ENCODE measurements around the gene WDR5.

WDR5 gene

DNA sequence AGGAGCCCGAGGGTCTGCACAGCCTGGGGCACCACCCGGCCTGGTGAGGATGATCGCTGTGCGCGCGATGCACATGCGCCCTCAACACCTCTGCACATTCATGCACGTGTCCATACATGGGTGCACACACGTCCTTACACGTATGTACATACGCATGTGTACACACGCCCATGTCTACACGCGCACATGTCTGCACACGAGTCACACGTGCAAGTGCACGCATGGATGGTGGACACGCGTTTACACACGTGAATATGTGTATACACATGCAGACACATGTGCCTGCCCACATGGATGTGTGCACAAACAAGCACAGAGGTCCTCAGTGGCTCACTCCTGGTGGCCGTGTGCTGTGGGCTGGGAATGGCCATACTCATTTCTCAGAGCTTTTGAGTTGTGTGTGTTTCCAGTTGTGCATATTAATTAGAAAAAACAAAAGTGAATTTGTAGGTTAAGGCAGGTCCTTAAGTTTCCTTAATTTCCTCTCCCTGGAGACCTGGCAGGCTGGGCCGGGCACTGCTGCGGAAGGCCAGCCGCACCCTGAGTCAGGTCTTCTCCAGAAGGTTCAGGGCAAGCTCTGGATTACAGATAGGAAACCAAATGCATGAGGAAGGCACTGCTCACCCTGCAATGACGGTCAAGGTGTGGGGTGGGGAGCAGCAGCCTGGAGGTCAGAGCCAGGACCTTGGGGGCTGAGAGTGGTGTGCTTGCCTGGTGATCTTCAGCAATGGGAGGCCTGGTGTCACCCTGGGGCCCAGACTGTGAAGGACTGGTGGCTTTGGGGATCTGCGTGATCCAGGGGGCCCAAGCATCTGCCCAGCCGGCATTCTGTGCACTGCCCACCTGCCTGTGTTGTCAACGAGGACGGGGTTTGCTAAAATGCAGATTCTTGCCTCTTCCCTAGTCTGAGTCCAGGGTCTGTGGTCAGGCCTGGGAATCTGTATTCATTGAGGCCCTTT, 29.8 kb downstream of the WDR5 start:
- TF ChIP-seq, protein P1, sequence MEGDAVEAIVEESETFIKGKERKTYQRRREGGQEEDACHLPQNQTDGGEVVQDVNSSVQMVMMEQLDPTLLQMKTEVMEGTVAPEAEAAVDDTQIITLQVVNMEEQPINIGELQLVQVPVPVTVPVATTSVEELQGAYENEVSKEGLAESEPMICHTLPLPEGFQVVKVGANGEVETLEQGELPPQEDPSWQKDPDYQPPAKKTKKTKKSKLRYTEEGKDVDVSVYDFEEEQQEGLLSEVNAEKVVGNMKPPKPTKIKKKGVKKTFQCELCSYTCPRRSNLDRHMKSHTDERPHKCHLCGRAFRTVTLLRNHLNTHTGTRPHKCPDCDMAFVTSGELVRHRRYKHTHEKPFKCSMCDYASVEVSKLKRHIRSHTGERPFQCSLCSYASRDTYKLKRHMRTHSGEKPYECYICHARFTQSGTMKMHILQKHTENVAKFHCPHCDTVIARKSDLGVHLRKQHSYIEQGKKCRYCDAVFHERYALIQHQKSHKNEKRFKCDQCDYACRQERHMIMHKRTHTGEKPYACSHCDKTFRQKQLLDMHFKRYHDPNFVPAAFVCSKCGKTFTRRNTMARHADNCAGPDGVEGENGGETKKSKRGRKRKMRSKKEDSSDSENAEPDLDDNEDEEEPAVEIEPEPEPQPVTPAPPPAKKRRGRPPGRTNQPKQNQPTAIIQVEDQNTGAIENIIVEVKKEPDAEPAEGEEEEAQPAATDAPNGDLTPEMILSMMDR (IDR thresholded peaks at IDR 0.05; ENCODE audit: low read depth, low read length), result no peak
- H3K4me3 ChIP-seq (ENCODE audit: low read depth, low read length), result no peak overlapping the region

DNA sequence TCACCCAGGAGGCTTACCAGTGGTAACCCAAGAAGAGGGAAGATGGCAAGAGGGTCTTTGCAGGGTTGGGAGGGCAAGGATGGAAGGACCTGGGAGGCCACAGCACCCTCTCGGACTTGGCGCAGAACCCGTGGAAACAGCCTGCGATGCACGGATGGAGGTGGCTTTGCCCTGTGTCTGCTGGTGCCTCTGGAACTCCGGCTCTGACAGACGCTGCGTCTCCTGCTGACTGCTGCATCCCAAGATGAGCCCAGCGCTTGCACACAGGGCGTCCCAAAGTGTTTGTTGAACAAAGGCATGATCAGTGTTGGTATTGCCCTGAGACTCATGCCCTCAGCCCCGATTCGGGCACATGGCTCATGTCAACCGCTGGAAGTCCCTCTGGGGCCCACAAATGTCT, 30.5 kb downstream of the WDR5 start:
- no peak overlapping the region for H3K4me3 ChIP-seq (ENCODE audit: low read depth, low read length)
- TF ChIP-seq, protein P1 (IDR thresholded peaks at IDR 0.05; ENCODE audit: low read depth, low read length), result no peak

DNA sequence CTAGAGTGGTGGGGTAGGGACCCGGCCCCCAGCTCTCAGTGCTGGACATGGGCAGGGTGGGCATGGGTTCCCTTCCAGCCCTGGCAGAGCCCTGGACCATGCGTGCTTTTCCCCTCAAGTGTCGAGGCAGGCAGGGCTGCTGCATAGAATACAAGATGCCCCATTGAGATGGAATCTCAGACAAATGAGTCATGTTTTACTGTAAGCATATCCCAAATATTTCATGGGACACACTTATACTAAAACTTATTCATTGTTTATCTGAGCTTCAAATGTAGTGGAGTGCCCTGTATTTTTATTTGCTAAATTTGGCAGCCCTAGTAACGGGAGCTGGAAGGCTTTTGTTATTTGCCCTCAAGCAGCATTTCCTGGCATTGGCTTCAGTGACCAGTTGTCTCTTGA, 31.6 kb downstream of the WDR5 start:
- H3K4me3 ChIP-seq (ENCODE audit: low read depth, low read length), result no peak overlapping the region
- TF ChIP-seq, protein P1 (IDR thresholded peaks at IDR 0.05; ENCODE audit: low read depth, low read length), result no peak

DNA sequence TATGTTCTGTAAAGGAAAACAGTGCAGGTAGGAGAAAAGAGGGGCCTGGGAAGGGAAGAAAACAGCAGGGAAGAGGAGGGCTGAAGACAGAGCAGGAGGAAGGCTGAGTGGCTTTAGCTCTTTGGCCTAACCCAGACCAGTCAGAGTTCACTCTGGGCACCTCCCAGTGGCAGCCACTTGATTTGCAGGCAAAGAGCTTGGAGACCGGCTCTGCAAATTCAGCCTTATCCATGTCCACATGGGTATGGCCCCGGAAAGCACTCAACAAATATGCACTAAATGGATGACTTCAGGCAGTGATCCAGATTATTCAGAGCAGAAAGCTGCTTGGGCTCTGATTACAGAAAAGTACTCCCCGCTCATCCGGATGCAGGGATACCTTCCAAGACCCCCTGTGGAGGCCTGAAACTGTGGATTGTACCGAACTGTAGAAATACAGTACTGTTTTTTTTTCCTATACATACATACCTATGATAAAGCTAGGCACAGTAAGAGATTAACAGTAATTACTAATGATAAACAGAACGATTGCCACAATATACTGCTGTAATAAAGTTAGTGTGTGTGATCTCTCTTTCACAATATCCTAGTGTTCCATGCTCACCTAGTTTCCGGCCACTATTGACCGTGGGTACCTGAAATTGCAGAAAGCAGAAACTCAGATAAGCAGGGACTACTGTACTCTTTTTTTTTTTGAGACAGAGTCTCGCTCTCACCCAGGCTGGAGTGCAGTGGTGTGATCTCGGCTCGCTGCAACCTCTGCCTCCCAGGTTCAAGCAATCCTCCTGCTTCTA, 33.1 kb downstream of the WDR5 start:
- TF ChIP-seq, protein P1 (IDR thresholded peaks at IDR 0.05; ENCODE audit: low read depth, low read length), result no peak
- no peak overlapping the region for H3K4me3 ChIP-seq (ENCODE audit: low read depth, low read length)

DNA sequence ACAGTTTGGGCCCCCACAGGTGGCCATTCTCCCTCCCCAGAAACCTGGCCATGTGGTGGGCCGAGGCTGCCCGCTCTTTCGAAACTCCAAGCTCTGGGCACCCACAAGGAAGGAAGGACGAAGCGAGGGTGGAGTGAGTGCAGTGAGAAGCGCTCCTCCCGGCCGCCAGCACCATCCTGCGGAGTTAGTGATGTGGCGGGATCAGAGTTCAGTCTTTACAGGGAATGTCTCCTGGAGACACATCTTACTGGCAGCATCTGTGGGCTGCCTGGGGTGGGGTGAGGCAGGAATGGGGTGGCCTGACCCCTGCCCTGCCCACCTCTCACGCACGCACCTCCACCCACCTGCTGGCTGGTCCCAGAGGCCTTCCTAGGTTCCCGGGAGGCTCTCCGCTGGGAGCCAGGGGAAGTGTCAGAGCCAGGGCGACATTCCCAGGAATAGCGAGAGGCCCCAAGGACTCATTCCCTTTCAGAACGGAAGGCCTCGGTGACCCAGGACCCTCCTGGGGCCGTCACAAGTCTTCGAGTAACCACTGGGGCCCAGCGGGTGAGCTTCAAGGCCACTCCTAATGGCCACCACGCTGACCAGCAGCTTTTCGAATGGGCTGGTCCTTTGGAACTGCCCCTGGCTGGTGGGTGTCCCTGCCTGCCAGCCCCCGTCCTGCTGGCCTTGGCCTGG, 34.0 kb downstream of the WDR5 start:
- TF ChIP-seq, protein P1 (IDR thresholded peaks at IDR 0.05; ENCODE audit: low read depth, low read length), result no peak
- H3K4me3 ChIP-seq (ENCODE audit: low read depth, low read length), result no peak overlapping the region

DNA sequence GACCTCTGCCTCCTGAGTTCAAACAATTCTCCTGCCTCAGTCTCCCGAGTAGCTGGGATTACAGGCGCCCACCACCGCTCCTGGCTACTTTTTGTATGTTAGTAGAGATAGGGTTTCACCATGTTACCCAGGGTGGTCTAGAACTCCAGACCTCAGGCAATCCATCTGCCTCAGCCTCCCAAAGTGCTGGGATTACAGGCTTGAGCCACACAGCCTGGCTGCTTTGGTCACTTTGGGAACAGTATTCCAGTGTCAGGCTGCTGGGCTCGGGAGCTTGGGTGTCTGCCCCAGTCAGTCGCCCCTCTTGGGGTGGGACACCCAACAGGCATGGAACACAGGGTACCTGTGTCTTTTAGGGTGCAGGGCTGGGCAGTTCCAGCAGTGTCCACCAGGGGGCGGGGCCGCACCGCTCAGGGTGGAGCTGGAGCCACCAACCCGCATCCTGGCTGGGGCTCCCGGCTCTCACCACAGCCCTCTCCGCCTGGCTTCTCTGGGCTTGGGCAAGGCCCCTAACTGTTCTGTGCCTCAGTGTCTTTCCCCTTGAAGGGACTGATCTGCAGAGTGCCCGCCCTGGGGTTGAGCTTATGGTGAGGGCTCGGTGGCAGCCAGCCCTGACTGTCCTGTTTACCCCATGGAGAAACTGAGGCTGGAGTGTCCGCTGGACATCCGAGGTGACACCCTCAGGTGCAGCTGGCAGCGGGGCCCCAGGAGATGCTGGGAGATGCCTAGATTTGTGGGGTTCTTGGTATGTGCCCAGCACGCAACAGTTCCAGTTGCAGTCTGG, 34.8 kb downstream of the WDR5 start:
- TF ChIP-seq, protein P1 (IDR thresholded peaks at IDR 0.05; ENCODE audit: low read depth, low read length), result no peak
- no peak overlapping the region for H3K4me3 ChIP-seq (ENCODE audit: low read depth, low read length)

Measured in WI38 (cell line).